DND-41 (cell line): Measurements from ENCODE around the gene CAMK2A.

Experiments used
- ATAC-seq: fragments of 200-7000 bp; cut with Tn5 transposase; 3 replicates; pipeline ENCODE4 v1.9.1; 2021; ENCODE audit warnings: low read depth; ENCODE audit not compliant: insufficient read depth
- DNase-seq: peaks from one replicate; pipeline ENCODE4 v3.0.0-alpha.2; 2020
- H2AFZ ChIP-seq: 2 replicates; pipeline ENCODE4 v1.6.0; 2012; ENCODE audit warnings: low read depth, low read length
- H3K27ac ChIP-seq: 2 replicates; pipeline ENCODE4 v1.5.1; 2012; ENCODE audit warnings: low read length, inconsistent platforms
- H3K27me3 ChIP-seq: fragments of 200-600 bp; sonication (generic); 2 replicates; pipeline ENCODE4 v1.6.0; 2012; ENCODE audit warnings: low read length, mild to moderate bottlenecking, inconsistent platforms; ENCODE audit not compliant: insufficient read depth, poor library complexity
- H3K36me3 ChIP-seq: 2 replicates; pipeline ENCODE4 v1.5.1; 2012; ENCODE audit warnings: low read length, inconsistent platforms; ENCODE audit not compliant: insufficient read depth
- H3K4me1 ChIP-seq: 2 replicates; pipeline ENCODE4 v1.5.1; 2012; ENCODE audit warnings: mild to moderate bottlenecking, low read length; ENCODE audit not compliant: insufficient read depth
- H3K4me2 ChIP-seq: 2 replicates; pipeline ENCODE4 v1.6.0; 2012; ENCODE audit warnings: mild to moderate bottlenecking, moderate library complexity, low read length, inconsistent platforms; ENCODE audit not compliant: insufficient read depth
- H3K4me3 ChIP-seq, 2 experiments: fragments of 200-600 bp in 1 of 2; shearing (Covaris generic) in 1 of 2; 2 replicates each; pipeline ENCODE4 v1.5.1; 2012 to 2016; ENCODE audit warnings: inconsistent platforms in 2 of 2, low read length in 2 of 2, mild to moderate bottlenecking in 2 of 2, low read depth in 1 of 2, moderate library complexity in 1 of 2
- H3K79me2 ChIP-seq: 2 replicates; pipeline ENCODE4 v1.6.0; 2012; ENCODE audit warnings: low read length, inconsistent platforms; ENCODE audit not compliant: insufficient read depth
- H3K9ac ChIP-seq: 2 replicates; pipeline ENCODE4 v1.6.0; 2012; ENCODE audit warnings: low read depth, mild to moderate bottlenecking, inconsistent platforms, low read length, moderate library complexity
- H3K9me3 ChIP-seq: 2 replicates; pipeline ENCODE4 v1.5.1; 2012; ENCODE audit warnings: low read length, moderate library complexity, mild to moderate bottlenecking, inconsistent platforms; ENCODE audit not compliant: insufficient read depth, severe bottlenecking
- H4K20me1 ChIP-seq: 2 replicates; pipeline ENCODE4 v1.6.0; 2012; ENCODE audit warnings: low read length; ENCODE audit not compliant: insufficient read depth
- CTCF ChIP-seq: IDR thresholded peaks from 2 replicates; pipeline ENCODE4 v1.5.1; 2012; ENCODE audit warnings: borderline replicate concordance, low read length, moderate library complexity, mild to moderate bottlenecking; ENCODE audit not compliant: poor library complexity, severe bottlenecking; ENCODE audit errors: extremely low read depth
- EZH2 ChIP-seq: IDR thresholded peaks from 3 replicates; pipeline ENCODE4 v1.6.1; 2012; ENCODE audit warnings: borderline replicate concordance, low read depth, mild to moderate bottlenecking, moderate library complexity, low read length, inconsistent platforms; ENCODE audit not compliant: severe bottlenecking

Gene CAMK2A

GRCh38 chr5:150178262-150178661 is 111.3 kb downstream of the CAMK2A start:
- Histone ChIP-seq H3K27ac (no peak overlapping the region), H3K36me3 (no peaks in the 10 kb centered on the region), H4K20me1 (no peaks in the 10 kb centered on the region), H3K9me3 (no peaks in the 10 kb centered on the region), H3K4me1 (no peaks in the 10 kb centered on the region), H3K4me2 (no peak overlapping the region), H3K4me3 (no peak overlapping the region), H3K9ac (no peak overlapping the region), H3K27me3 (peaks cover 9% of the 10 kb centered on the region), H2AFZ (no peak overlapping the region), H3K79me2 (no peaks in the 10 kb centered on the region)
- no peak for DNase-seq
- ATAC-seq = no peak
- TF ChIP-seq EZH2 (no peak), CTCF (no peak)

- ATAC-seq (no peak), DNase-seq (no peak)
- TF ChIP-seq EZH2 (no peak), CTCF (no peak)
- no peak overlapping the region for H2AFZ ChIP-seq
- H3K79me2 ChIP-seq = no peaks in the 10 kb centered on the region
- H3K9me3 ChIP-seq = no peaks in the 10 kb centered on the region
- no peaks in the 10 kb centered on the region for H4K20me1 ChIP-seq
- no peak overlapping the region for H3K27ac ChIP-seq
- H3K4me2 ChIP-seq = no peak overlapping the region
- H3K4me3 ChIP-seq = no peak overlapping the region
- peaks cover 6% of the 10 kb centered on the region for H3K27me3 ChIP-seq
- no peaks in the 10 kb centered on the region for H3K4me1 ChIP-seq
- H3K9ac ChIP-seq = no peak overlapping the region
- no peaks in the 10 kb centered on the region for H3K36me3 ChIP-seq
Measured at GRCh38 chr5:150177721-150178120, 111.9 kb downstream of the CAMK2A start.

DNA sequence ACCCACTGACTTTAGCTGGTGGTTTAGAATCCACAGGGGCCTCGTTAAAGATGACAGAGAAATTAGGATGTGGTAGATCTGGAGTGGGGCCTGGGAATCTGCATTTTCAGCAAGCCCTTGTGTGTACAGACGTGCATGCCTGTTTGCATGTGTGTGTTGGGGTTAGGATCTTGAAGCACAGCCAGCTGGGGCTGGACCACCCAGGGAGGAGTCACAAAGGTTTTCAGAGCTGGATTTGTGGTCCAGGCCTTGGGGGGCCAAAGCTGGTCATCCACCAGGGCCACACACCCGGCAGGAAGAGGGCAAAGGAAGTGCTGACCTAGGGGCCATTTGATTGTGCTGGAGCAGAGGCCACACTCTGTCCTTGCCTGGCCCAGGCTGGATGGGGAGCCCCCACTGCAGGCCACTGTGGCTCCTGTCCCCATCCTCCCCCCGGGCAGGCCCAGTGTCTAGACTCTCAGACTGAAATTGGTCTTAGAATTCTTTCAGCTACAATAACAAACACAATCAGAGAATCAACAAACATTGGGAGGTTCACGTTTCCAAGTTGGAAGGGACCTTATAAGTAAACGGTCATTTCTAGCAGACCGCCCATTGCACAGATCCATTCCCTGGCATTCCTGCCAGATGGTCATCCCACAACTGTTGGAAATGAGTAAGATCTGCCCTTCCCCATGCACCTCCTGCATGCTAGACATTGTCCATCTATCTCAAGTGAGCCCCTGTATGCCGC is 112.7 kb downstream of the CAMK2A start:
- H2AFZ ChIP-seq = no peak overlapping the region
- no peaks in the 10 kb centered on the region for H3K9me3 ChIP-seq
- no peak overlapping the region for H3K4me3 ChIP-seq
- H3K36me3 ChIP-seq = no peaks in the 10 kb centered on the region
- no peaks in the 10 kb centered on the region for H4K20me1 ChIP-seq
- DNase-seq (no peak), ATAC-seq (no peak)
- H3K27ac ChIP-seq = no peak overlapping the region
- TF ChIP-seq EZH2 = no peak
- no peak for TF ChIP-seq CTCF
- H3K9ac ChIP-seq = no peak overlapping the region
- H3K27me3 ChIP-seq = no peaks in the 10 kb centered on the region
- H3K79me2 ChIP-seq = no peaks in the 10 kb centered on the region
- no peaks in the 10 kb centered on the region for H3K4me1 ChIP-seq
- H3K4me2 ChIP-seq = no peak overlapping the region

GRCh38 chr5:150175536-150175935 is 114.0 kb downstream of the CAMK2A start:
- peak; percentile 59; the same call in 2 of the 3 replicates for ATAC-seq
- Histone ChIP-seq H3K4me1 (no peaks in the 10 kb centered on the region), H3K9ac (no peak overlapping the region), H3K36me3 (no peaks in the 10 kb centered on the region), H3K4me3 (no peak overlapping the region), H2AFZ (no peak overlapping the region), H3K27ac (no peak overlapping the region), H3K4me2 (no peak overlapping the region), H4K20me1 (no peaks in the 10 kb centered on the region), H3K79me2 (no peaks in the 10 kb centered on the region), H3K27me3 (no peaks in the 10 kb centered on the region), H3K9me3 (no peaks in the 10 kb centered on the region)
- no peak for DNase-seq
- TF ChIP-seq EZH2 (no peak), CTCF (peak; percentile 53)
